GM18951 (cell line): ENCODE data around the gene RNF141.

Experiments
- POLR2A ChIP-seq: IDR thresholded peaks from 4 replicates; pipeline ENCODE4 v1.6.1; 2011; ENCODE audit warnings: mild to moderate bottlenecking; ENCODE audit not compliant: insufficient read length, insufficient read depth; ENCODE audit errors: extremely low read depth
- in situ Hi-C: fragments of 300-500 bp; cut with MboI; formaldehyde crosslinking; loops from one replicate; pipeline ENCODE4 v1.12.0; 2022; ENCODE audit warnings: low sequenced_read_pairs, mixed read lengths, inconsistent platforms; ENCODE audit not compliant: unreplicated experiment

The RNF141 gene

GRCh38 chr11:10474551-10474950 lies 66.4 kb downstream of the RNF141 start:
- in situ Hi-C loops: no loop called here
- no peak for TF ChIP-seq POLR2A

DNA sequence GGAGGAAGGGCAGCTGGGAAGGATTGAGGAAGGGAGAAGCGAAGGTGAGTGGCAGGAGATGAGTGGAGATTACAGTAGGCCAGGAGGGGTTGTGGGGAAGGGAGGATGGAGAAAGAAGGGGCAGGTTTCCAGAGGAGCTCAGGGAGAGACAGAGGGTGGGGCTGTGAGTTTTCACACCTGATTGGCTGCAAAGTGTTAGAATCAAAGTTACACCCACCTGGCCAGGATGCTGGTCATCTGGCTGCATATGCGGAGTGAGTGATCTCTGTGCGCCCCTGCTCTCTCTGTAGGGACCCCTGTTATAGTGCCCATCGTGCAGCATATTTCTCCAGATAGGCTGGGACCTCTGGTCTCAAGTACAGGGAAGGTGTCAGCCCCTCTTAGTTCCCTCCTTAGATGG lies 67.6 kb downstream of the RNF141 start:
- in situ Hi-C loops: no loop called here
- TF ChIP-seq POLR2A: no peak

- TF ChIP-seq POLR2A: no peak
- in situ Hi-C loops: no loop called here
These were observed 78.2 kb downstream of the RNF141 start for GRCh38 chr11:10462746-10463300.
